SU-DHL-6 (cell line): ENCODE results near the gene LPIN1.

ENCODE experiments used
- CTCF ChIP-seq: fragments of 200-600 bp; sonication (generic); IDR thresholded peaks from one replicate; pipeline ENCODE4 v1.5.1; 2017; ENCODE audit warnings: antibody characterized with exemption, mild to moderate bottlenecking, low read length, moderate library complexity; ENCODE audit not compliant: insufficient read depth, poor library complexity, severe bottlenecking
- EZH2phosphoT487 ChIP-seq: fragments of 200-600 bp; sonication (generic), shearing (Covaris generic); conservative IDR thresholded peaks from 2 replicates; pipeline ENCODE4 v1.6.1; 2018; ENCODE audit warnings: mild to moderate bottlenecking, antibody characterized with exemption, low read length, moderate library complexity, mixed read lengths

- TF ChIP-seq CTCF: no peak
- TF ChIP-seq EZH2phosphoT487: no peak
Measured at GRCh38 chr2:11723061-11723371, 23.4 kb upstream of the LPIN1 start.
